Fibroblast of pulmonary artery (primary cell): ENCODE results near the gene CFTR.
A peak's percentile ranks its signal among the peaks of the same experiment; 100 is the strongest.

Experiments used
- DNase-seq: peaks from one replicate; pipeline ENCODE4 v3.0.0-alpha.2; 2010; ENCODE audit warnings: low read depth
- H3K4me3 ChIP-seq: replicated peaks from 2 replicates; pipeline ENCODE4 v1.5.1; 2011; ENCODE audit warnings: low read depth, mild to moderate bottlenecking, control low read depth, low read length, moderate library complexity
- CTCF ChIP-seq: IDR thresholded peaks from 2 replicates; pipeline ENCODE4 v1.5.1; 2011; ENCODE audit warnings: mild to moderate bottlenecking, control low read depth, low read length, inconsistent platforms; ENCODE audit errors: missing control alignments

The CFTR gene

GRCh38 chr7:117674617-117675016, 194.8 kb downstream of the CFTR start:
- DNase-seq = no peak
- H3K4me3 ChIP-seq = no peak overlapping the region
- no peak for TF ChIP-seq CTCF

- no peak overlapping the region for H3K4me3 ChIP-seq
- no peak for DNase-seq
- no peak for TF ChIP-seq CTCF
Observed at GRCh38 chr7:117675497-117676435, 195.9 kb downstream of the CFTR start.

GRCh38 chr7:117679120-117679519, 199.3 kb downstream of the CFTR start:
- DNase-seq = no peak
- TF ChIP-seq CTCF = no peak

GRCh38 chr7:117682681-117683385, 203.0 kb downstream of the CFTR start:
- peak; percentile 44 for DNase-seq
- TF ChIP-seq CTCF = no peak
- no peak overlapping the region for H3K4me3 ChIP-seq

More at GRCh38 chr7:117679120-117679519, 199.3 kb downstream of the CFTR start:
- no peak overlapping the region for H3K4me3 ChIP-seq

GRCh38 chr7:117683430-117684175, 203.8 kb downstream of the CFTR start:
- no peak for DNase-seq
- no peak overlapping the region for H3K4me3 ChIP-seq
- TF ChIP-seq CTCF = no peak

- TF ChIP-seq CTCF = no peak
- no peak for DNase-seq
- H3K4me3 ChIP-seq = no peak overlapping the region
Observed at GRCh38 chr7:117685795-117686194, 206.0 kb downstream of the CFTR start.
